HFFc6 (cell line): ENCODE measurements around the gene HSD3B7. TPM values are rescaled to one million over a fixed set of nuclear protein-coding genes. Genes with fewer than 3 reads are reported as not detected.
A peak's percentile ranks its signal among the peaks of the same experiment; 100 is the strongest.

ENCODE experiments used
- DNase-seq: peaks from one replicate; pipeline ENCODE4 v3.0.0-alpha.2; 2018
- H3K27ac Mint-ChIP-seq: 2 replicates; pipeline ENCODE4 v1.8.0; 2020; ENCODE audit warnings: mild to moderate bottlenecking, mixed read lengths
- H3K27me3 Mint-ChIP-seq: 2 replicates; pipeline ENCODE4 v1.8.0; 2021; ENCODE audit warnings: mild to moderate bottlenecking, moderate library complexity, mixed read lengths; ENCODE audit not compliant: insufficient read depth
- H3K36me3 Mint-ChIP-seq: 2 replicates; pipeline ENCODE4 v1.8.0; 2021; ENCODE audit warnings: low read depth, mixed read lengths
- H3K4me1 Mint-ChIP-seq: 2 replicates; pipeline ENCODE4 v1.8.0; 2020; ENCODE audit warnings: low read depth, mixed read lengths
- H3K4me3 Mint-ChIP-seq: 2 replicates; pipeline ENCODE4 v1.8.0; 2020; ENCODE audit warnings: mild to moderate bottlenecking, moderate library complexity, mixed read lengths
- H3K9me3 Mint-ChIP-seq: 2 replicates; pipeline ENCODE4 v1.8.0; 2020; ENCODE audit warnings: mild to moderate bottlenecking, mixed read lengths
- CTCF ChIP-seq: fragments of 200-600 bp; sonication (generic); IDR thresholded peaks from 2 replicates; pipeline ENCODE4 v1.5.0; 2021; ENCODE audit warnings: antibody characterized with exemption, mild to moderate bottlenecking
- total RNA-seq, 6 experiments: library from RNA; stranded (reverse); fragmentation: NEBNext Ultra II Directional; extraction: Animal tissue kit (Norgen Biotek cat#: 25700); gene quantifications; 2 replicates in 1 of 6; 3 replicates in 5 of 6; pipeline ENCODE4 v1.2.3, GENCODE V29; 2021

Gene HSD3B7
- total RNA-seq, 6 experiments from 2014 or later = 15.1 to 24.6 (median 18.6) TPM

- DNase-seq = no peak
These were observed 40.7 kb upstream of the HSD3B7 start for GRCh38 chr16:30944352-30944751.

GRCh38 chr16:30946671-30947540 is 38.1 kb upstream of the HSD3B7 start:
- Mint-ChIP-seq H3K4me3 (no peak overlapping the region), H3K27me3 (peaks cover 5% of the 10 kb centered on the region), H3K36me3 (peaks cover 11% of the 10 kb centered on the region; the same call in 1 of the 2 replicates), H3K9me3 (no peaks in the 10 kb centered on the region), H3K4me1 (peaks cover 16% of the 10 kb centered on the region), H3K27ac (peak overlapping the region; percentile 29; the same call in 1 of the 2 replicates)
- TF ChIP-seq CTCF = no peak
- DNase-seq = no peak

More at GRCh38 chr16:30944352-30944751, 40.7 kb upstream of the HSD3B7 start:
- Mint-ChIP-seq H3K4me3 (no peak overlapping the region), H3K27me3 (no peaks in the 10 kb centered on the region; the same call in 1 of the 2 replicates), H3K9me3 (no peaks in the 10 kb centered on the region), H3K4me1 (peaks cover 22% of the 10 kb centered on the region), H3K36me3 (peaks cover 30% of the 10 kb centered on the region), H3K27ac (no peak overlapping the region; the same call in 1 of the 2 replicates)
- no peak for TF ChIP-seq CTCF

- no peak for DNase-seq
- Mint-ChIP-seq H3K4me3 (no peak overlapping the region), H3K9me3 (no peaks in the 10 kb centered on the region), H3K4me1 (peaks cover 13% of the 10 kb centered on the region), H3K36me3 (peaks cover 11% of the 10 kb centered on the region; the same call in 1 of the 2 replicates), H3K27me3 (peaks cover 5% of the 10 kb centered on the region), H3K27ac (peak overlapping the region; percentile 92)
- no peak for TF ChIP-seq CTCF
These were observed 37.5 kb upstream of the HSD3B7 start for GRCh38 chr16:30947541-30947858.

GRCh38 chr16:30947859-30948666 is 36.9 kb upstream of the HSD3B7 start:
- Mint-ChIP-seq H3K4me1 (peaks cover 13% of the 10 kb centered on the region), H3K27me3 (peaks cover 5% of the 10 kb centered on the region), H3K9me3 (no peaks in the 10 kb centered on the region), H3K36me3 (peaks cover 7% of the 10 kb centered on the region; the same call in 1 of the 2 replicates), H3K27ac (peak overlapping the region; percentile 92), H3K4me3 (peak overlapping the region; percentile 92)
- TF ChIP-seq CTCF = peak; percentile 61
- DNase-seq = peak; percentile 99

GRCh38 chr16:30948667-30949649 is 36.0 kb upstream of the HSD3B7 start, which contains the start of gene ORAI3:
TSS of gene ORAI3 (plus strand) at chr16:30949068. CDS start at chr16:30949290, 222 bp downstream.
- peaks cover 13% of the 10 kb centered on the region for H3K4me1 Mint-ChIP-seq
- no peaks in the 10 kb centered on the region for H3K9me3 Mint-ChIP-seq
- peak; percentile 62 for DNase-seq
- peaks cover 5% of the 10 kb centered on the region for H3K27me3 Mint-ChIP-seq
- peak within 1 kb of the TSS; percentile 92 for H3K27ac Mint-ChIP-seq
- H3K36me3 Mint-ChIP-seq = peaks cover 7% of the 10 kb centered on the region; the same call in 1 of the 2 replicates
- TF ChIP-seq CTCF = no peak
- H3K4me3 Mint-ChIP-seq = peak within 1 kb of the TSS; percentile 92
